SK-N-SH (cell line): Measurements from ENCODE around the gene RPF1.

Experiments used
- CTCF ChIP-seq: fragments of 200-600 bp; sonication (generic); IDR thresholded peaks from 2 replicates; pipeline ENCODE4 v1.6.1; 2017; ENCODE audit warnings: antibody characterized with exemption, mild to moderate bottlenecking, moderate library complexity
- EP300 ChIP-seq, 2 experiments: IDR thresholded peaks; 2 replicates each; pipeline versions ENCODE4 v1.4.0 to v1.6.1; 2012; ENCODE audit warnings: borderline replicate concordance in 1 of 2, low read depth in 1 of 2, low read length in 1 of 2

- TF ChIP-seq CTCF (no peak), EP300 (IDR thresholded peaks at IDR 0.05; ENCODE audit: borderline replicate concordance in 1 of 2, low read depth in 1 of 2, low read length in 1 of 2) (no peak)
Measured at GRCh38 chr1:84497631-84498275, 18.7 kb downstream of the RPF1 start.
